HL-60/S4 treated with phorbol 12-myristate 13-acetate at 8.2 ng/mL for 4 days and 3 days (cell line): ENCODE results near the gene HOOK1.

Experiments
- in situ Hi-C: fragments of 300-500 bp; cut with MboI; formaldehyde crosslinking; loops from 2 replicates; pipeline ENCODE4 v1.15.0; 2022; ENCODE audit warnings: low sequenced_read_pairs

Gene HOOK1

DNA sequence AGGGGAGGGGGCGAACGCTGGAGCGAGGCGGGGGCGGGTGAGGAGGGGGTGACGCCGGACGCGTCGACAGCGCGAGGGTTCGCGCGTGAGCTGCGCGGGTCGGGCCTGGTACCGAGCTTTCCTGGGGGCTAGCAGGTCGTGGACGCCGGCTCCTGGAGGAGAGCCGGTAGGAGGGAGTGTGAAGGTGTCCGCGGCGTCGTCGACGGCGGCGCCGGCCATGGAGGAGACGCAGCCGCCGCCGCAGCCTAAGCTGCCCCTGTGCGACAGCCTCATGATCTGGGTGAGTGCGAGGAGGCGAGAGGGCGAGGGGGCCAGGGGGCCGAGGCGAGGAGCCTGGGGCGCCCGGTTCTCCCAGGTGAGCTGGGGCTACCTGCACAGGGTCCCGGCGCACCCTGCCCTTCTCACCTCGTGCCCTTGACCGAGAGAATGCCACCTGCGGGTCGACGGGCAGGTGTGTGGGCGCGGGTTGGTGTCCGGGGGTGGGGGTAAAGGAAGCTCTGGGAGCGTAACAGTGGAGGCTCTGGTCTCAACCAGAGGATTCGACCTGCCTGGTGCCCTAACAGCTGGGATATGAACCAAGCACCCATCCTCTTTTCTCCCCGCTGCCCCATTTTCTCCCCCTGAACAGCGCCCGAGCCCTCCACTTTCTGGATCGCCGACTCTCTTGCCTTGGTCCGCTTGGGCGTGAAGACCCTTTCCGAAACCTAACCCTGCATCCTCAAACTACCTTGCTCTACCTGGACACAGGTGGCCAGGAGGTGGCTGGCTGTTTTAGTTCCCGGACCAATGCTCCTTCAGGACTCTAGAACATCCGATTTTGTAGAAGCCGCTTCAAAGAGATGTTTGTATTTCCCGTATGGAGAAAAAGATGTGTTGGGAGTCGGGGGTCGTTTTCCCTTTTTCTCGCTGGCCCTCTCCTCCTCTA, at the start of gene HOOK1:
Gene HOOK1, plus strand, starts transcription at position 49 of the 925 bp plus-strand sequence. Its CDS starts 169 bp downstream, at position 218.
- in situ Hi-C loops, result no loop called here

DNA sequence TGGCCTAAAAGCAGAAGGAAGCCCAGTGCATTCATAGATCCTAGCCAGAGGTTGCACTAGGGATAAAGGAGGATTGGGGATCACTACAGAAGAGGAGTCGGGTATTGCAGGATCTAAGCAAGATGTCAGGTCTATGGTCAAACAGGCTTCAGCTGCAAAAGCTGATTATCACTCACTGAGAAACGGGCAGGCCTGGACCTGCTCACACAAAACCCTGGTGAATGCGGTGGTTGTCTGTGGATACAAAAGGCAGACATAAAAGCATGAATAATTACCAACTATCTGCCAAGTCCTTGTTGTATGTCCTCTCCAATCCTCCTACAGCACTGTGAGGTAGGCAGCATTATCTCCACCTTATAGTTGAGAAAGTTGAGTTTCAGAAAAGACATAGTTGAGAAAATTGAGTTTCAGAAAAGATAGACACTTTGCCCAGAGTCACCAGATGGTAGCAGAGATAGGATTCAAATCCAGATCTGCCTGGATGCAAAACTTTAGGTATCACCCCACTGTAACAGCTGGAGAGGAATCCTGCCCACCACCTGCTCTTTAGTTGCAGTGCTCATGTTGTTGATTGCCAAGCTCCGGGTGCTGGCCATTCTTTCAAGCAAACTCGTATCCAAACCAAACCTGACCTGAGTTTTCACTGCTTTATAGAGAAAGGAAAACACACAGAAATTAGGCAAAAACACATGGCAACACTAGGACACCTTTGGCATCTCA, 49.6 kb upstream of the HOOK1 start:
- in situ Hi-C loops, result loop anchor here (25.0 kb wide), 1 partner anchor 1253 kb away; no protein-coding TSS in a partner anchor

DNA sequence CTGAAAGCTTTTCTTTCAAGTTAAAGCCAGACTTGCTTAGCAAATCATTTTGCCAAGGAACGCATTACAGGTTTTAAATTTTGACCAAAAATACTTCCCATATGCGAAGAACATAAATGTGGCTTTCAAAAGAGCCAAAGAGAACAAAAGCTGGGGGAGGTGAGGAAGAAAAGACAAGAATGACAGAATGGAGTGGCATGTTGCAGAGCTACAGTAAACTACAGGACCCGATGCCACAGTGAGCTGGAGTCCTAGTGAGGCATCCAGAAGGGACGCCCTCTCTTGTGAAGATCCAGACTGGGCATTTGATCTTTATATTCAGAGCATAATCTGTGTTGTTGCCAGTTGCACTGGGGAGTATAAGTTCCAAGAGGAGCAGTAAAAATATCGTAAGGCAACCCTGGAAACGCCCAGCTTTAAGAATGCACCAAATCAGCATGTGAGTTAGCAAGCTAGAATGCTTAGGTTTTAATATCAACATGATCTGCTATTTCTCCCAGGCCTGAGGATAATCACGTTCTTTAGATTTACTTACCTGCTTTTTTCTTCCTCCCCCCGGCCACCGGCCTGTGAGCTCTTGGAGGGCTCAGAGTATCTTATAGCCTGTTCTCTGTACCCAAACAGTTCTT, 48.4 kb upstream of the HOOK1 start:
- in situ Hi-C loops, result loop anchor here (25.0 kb wide), 1 partner anchor 1254 kb away; no protein-coding TSS in a partner anchor

DNA sequence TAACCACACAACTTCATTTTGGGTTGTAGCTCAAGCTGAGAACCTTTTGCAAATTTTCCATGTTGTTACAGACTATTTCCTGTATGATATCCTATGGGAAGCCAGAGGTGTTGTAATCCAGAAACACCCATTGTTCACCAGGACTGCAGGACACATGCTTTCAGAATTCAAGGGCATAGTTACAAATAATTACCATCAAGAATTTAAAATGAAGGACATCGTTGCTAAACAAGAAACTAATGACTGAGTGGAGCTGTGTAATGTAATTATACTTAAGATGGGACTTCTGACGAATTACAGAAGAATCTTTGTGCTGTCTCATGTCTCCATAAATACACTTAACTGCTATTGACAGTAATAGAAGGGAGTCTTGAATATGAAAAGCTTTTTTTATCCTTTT, 47.6 kb upstream of the HOOK1 start:
- in situ Hi-C loops, result loop anchor here (25.0 kb wide), 1 partner anchor 1255 kb away; no protein-coding TSS in a partner anchor

GRCh38 chr1:59768792-59769735, 45.7 kb upstream of the HOOK1 start:
- in situ Hi-C loops, result loop anchor here (25.0 kb wide), 1 partner anchor 1257 kb away; no protein-coding TSS in a partner anchor

DNA sequence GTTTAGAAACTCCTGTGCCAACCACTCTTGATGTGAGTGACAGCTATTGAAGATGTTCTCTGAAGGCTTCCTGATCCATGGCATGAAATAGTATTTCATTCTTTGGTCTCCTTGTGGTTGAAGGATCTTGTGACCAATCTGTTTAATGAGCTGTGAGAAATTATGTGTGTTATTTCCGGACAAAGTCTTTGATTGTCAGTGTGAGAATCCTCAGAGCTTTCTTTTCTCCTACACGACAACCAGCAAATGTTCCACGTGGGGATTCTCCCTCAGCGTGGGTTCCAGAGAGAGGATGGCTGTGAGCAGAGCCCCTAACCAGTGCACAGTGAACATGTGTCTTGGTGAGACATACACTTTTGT, 45.0 kb upstream of the HOOK1 start:
- in situ Hi-C loops, result loop anchor here (25.0 kb wide), 1 partner anchor 1257 kb away; no protein-coding TSS in a partner anchor

GRCh38 chr1:59771361-59771760, 43.4 kb upstream of the HOOK1 start:
- in situ Hi-C loops, result loop anchor here (25.0 kb wide), 1 partner anchor 1259 kb away; no protein-coding TSS in a partner anchor

DNA sequence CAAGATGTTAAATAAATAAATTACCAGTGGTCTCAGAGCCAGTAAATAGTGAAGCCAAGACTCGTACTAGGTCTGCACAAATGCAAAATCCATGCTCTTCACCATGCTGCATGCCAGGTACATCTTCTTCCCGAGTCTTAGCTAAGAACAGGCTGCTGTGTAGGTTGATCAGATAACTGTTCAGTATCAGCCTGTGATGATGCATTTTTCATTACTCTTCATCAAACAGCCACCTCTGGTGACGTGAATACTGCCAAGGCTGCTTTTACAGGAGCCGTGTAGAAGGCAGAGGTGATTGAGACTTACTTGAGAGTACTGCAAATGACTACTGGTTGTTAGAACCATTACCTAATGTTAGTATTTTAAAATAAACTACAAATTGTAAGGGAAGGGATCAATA, 39.3 kb upstream of the HOOK1 start:
- in situ Hi-C loops, result no loop called here

DNA sequence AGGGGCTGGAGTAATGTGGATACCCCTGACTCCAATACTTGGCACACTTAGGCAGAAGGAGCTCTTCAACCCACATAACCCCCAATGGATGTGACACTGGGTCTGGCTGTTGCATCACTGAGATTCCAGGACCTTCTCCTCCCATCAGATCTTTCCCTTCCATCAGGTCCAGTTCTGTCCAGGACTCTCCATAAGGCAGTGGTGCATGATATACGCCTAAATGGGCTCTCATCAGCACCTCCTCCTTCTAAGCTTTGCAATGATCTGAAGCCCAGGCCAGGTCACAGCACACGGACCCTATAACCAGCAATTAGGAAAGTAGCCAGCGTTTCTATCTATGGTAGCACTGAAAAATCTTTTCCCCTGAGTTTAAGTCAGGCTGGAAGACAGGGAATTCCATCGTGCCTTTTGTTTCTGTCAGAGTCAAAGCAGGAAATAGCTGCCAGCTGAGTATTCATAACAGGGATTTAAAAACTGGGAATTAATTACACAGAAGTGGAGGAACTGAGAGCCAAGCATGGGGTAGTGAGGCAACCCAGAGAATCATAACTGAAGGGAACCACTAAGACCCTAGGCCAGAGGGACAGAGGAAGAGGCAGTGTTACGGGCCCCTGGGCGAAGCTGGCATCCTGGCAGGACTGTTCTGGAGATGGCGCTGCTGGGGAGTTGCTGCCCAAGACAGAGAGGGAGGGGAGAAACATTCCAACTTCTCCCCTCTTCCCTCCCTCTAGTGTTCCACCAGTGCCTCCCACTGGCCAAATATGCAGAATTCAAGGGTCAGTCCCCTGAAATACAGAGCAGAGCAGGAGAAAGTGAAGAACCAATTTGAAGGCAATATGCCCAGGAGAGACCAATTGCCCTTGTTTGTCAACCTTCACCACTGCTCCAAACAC, 37.5 kb upstream of the HOOK1 start:
- in situ Hi-C loops, result no loop called here

GRCh38 chr1:59779949-59780348, 34.8 kb upstream of the HOOK1 start:
- in situ Hi-C loops, result no loop called here

GRCh38 chr1:59788825-59789224, 25.9 kb upstream of the HOOK1 start:
- in situ Hi-C loops, result no loop called here

DNA sequence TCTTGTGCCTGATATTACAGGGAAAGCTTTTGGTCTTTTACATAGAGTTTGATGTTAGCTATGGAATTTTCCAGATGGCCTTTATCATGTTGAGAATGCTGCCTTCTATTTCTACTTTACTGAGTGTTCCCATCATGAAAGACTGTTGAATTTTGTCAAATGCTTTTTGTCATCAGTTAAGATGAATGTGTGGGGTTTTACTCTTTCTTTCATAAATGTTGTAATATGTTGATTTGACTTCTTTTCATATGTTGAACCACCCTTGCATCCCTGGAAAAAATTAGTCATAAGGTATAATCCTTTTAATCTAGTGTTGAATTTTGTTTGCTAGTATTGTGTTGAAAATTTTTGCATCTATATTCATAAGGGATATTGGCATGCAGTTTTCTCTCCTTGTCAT, 16.1 kb upstream of the HOOK1 start:
- in situ Hi-C loops, result no loop called here

GRCh38 chr1:59803458-59804038, 11.2 kb upstream of the HOOK1 start:
- in situ Hi-C loops, result no loop called here

DNA sequence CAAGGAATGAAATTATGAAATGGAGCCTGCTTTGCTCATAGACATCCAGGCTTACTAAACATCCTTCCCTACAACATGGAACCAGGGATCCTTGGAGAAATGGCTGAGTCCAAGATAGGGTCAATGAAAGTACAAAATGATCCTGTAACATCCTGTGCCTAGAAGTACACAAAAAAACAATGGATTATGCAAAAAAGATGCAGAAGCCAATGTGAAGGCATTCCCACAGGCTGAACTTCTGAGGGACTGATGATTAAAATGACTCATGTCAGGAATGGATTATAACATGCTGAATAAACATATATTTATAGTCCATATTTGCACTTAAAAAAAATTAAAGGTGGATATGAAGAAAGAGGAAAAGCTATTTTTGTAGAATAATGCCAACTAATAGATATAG, 10.4 kb upstream of the HOOK1 start:
- in situ Hi-C loops, result no loop called here

DNA sequence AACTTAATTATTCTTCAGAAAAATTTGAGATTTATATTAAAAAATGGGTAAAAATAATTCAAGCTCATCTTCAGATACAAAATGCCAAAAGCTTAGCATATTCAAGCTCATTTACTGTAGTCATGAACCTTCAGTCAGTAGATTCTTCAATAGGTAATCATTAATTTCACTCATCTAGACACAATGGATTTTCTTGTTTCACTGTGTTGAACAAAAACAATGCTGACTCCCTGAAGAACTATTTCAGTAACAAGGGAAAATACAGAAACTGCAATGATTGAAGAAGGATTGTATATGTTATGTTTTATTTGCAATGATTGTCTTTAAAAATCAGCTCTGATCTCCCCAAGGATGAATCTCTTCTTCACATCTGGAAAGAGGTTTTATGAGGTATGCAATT, 9.2 kb upstream of the HOOK1 start:
- in situ Hi-C loops, result no loop called here

DNA sequence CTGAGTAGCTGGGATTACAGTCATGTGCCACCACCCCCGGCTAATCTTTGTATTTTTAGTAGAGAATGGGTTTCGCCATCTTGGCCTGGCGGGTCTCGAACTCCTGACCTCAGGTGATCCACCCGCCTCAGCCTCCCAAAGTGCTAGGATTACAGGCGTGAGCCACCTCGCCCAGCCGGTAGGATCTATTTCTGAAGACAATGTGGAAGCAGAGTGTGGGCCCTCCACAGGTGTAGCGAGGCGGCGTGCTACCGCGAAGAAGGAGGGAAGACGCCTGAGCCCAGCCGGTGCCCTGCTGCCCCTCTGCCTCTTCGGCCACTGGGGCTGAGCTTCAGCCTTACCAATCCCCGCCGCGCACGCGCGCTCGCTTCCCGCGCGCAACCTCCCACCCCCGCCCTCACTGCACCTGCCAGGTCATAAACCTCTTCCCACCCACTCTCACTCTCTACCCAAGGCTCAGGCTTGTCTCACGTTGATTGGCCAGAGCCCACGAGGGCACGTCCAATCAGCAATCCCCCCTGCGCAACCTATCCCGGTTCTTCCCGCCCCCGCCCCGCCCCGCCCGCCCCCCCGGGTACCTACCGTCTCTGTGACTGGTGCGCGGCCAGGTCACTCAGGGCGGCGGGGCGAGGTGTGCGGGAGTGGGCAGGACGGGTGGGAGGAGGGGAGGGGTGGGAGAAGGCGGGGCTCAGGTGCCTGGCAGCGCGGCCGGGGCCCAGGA, 409 bp upstream of the HOOK1 start:
- in situ Hi-C loops, result no loop called here

GRCh38 chr1:59815892-59816291, 1.1 kb downstream of the HOOK1 start:
- in situ Hi-C loops, result no loop called here

GRCh38 chr1:59816318-59816878, 1.6 kb downstream of the HOOK1 start:
- in situ Hi-C loops, result no loop called here
